Measurements from ENCODE around the gene CTBS. TPM values are rescaled to one million over a fixed set of nuclear protein-coding genes. Genes with fewer than 3 reads are reported as not detected.

The CTBS gene
- total and polyA plus RNA-seq, 2 of the 13 experiments (the other 11 are each of a cell fraction or from before 2014, with no cell fraction given): 4.7 to 12.4 TPM

GRCh38 chr1:84539972-84540371, 34.3 kb downstream of the CTBS start:
- intact Hi-C loops (cut with micrococcal nuclease; ENCODE audit: unreplicated experiment): loop anchor here (5.0 to 10.0 kb wide), 3 partner anchors 33 to 605 kb away; partner anchors contain the start of genes GNG5 and SPATA1
- H3K36me3 ChIP-seq (replicated peaks in 1 of 2; ENCODE audit: control insufficient read depth in 1 of 2, insufficient read depth in 2 of 2, low read length in 2 of 2): no peaks in the 10 kb centered on the region
- 92% methylated on average over 3 of the region's 3 CpGs for WGBS (ENCODE audit: low lambda C conversion rate)
- no peaks in the 10 kb centered on the region for H3K27me3 ChIP-seq (ENCODE audit: control insufficient read depth in 1 of 2, insufficient read depth in 2 of 2, low read length in 2 of 2)
- H3K9ac ChIP-seq (ENCODE audit: insufficient read depth, low read depth, low read length): no peak overlapping the region
- H3K4me1 ChIP-seq (ENCODE audit: insufficient read depth, low read length): no peaks in the 10 kb centered on the region
- no peak for ATAC-seq
- no TSS peak for BruUV-seq (replicated peaks)
- FAIRE-seq: no peak
- TF ChIP-seq ZNF335 (CRISPR knock-in tag; IDR thresholded peaks at IDR 0.05) (no peak), CBX1 (IDR thresholded peaks at IDR 0.05; ENCODE audit: low read depth) (no peak), JUN (CRISPR knock-in tag; IDR thresholded peaks at IDR 0.05) (no peak), BCL3 (CRISPR knock-in tag; IDR thresholded peaks at IDR 0.05) (no peak), POLR2AphosphoS2 (IDR thresholded peaks at IDR 0.05; ENCODE audit: low read depth, low read length) (no peak), NR3C1 (CRISPR knock-in tag; IDR thresholded peaks at IDR 0.05) (no peak), YY1 (IDR thresholded peaks at IDR 0.05; ENCODE audit: insufficient read depth, insufficient replicate concordance, low read depth, low read length) (no peak)
- TF ChIP-seq, protein P1, sequence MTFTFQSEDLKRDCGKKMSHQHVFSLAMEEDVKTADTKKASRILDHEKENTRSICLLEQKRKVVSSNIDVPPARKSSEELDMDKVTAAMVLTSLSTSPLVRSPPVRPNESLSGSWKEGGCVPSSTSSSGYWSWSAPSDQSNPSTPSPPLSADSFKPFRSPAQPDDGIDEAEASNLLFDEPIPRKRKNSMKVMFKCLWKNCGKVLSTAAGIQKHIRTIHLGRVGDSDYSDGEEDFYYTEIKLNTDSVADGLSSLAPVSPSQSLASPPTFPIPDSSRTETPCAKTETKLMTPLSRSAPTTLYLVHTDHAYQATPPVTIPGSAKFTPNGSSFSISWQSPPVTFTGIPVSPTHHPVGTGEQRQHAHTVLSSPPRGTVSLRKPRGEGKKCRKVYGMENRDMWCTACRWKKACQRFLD (CRISPR knock-in tag; IDR thresholded peaks at IDR 0.05; ENCODE audit: borderline replicate concordance): no peak
- TF ChIP-seq, protein P2, sequence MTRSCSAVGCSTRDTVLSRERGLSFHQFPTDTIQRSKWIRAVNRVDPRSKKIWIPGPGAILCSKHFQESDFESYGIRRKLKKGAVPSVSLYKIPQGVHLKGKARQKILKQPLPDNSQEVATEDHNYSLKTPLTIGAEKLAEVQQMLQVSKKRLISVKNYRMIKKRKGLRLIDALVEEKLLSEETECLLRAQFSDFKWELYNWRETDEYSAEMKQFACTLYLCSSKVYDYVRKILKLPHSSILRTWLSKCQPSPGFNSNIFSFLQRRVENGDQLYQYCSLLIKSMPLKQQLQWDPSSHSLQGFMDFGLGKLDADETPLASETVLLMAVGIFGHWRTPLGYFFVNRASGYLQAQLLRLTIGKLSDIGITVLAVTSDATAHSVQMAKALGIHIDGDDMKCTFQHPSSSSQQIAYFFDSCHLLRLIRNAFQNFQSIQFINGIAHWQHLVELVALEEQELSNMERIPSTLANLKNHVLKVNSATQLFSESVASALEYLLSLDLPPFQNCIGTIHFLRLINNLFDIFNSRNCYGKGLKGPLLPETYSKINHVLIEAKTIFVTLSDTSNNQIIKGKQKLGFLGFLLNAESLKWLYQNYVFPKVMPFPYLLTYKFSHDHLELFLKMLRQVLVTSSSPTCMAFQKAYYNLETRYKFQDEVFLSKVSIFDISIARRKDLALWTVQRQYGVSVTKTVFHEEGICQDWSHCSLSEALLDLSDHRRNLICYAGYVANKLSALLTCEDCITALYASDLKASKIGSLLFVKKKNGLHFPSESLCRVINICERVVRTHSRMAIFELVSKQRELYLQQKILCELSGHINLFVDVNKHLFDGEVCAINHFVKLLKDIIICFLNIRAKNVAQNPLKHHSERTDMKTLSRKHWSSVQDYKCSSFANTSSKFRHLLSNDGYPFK (CRISPR knock-in tag; IDR thresholded peaks at IDR 0.05; ENCODE audit: borderline replicate concordance): no peak
- TF ChIP-seq, protein P3, sequence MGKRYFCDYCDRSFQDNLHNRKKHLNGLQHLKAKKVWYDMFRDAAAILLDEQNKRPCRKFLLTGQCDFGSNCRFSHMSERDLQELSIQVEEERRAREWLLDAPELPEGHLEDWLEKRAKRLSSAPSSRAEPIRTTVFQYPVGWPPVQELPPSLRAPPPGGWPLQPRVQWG (CRISPR knock-in tag; IDR thresholded peaks at IDR 0.05; ENCODE audit: borderline replicate concordance, low read depth): no peak
- no peaks in the 10 kb centered on the region for H3K9me3 ChIP-seq (ENCODE audit: low read length)
- H4K20me1 ChIP-seq (ENCODE audit: insufficient read depth, low read length): no peaks in the 10 kb centered on the region
- CTCF ChIA-PET (ENCODE audit: low intra/inter-chr PET ratio, low total read pairs): no interaction called here
- no peak overlapping the region for H3K4me3 ChIP-seq (replicated peaks in 1 of 3; ENCODE audit: insufficient read depth in 1 of 3, low read depth in 2 of 3, low read length in 3 of 3)
- POLR2A ChIA-PET: no interaction called here
- in situ Hi-C loops (cut with HindIII; ENCODE audit: extremely low pct_ligation_motif_present, low pct_unique_long_range_greater_than_20kb): no loop called here
- H3K4me2 ChIP-seq (ENCODE audit: low read depth, low read length): no peak overlapping the region
- H2AFZ ChIP-seq (ENCODE audit: low read length): no peak overlapping the region
- H3K79me2 ChIP-seq (ENCODE audit: insufficient read depth, low read length): no peaks in the 10 kb centered on the region
- no peak overlapping the region for H3K27ac ChIP-seq (ENCODE audit: extremely low read length, insufficient read depth, low read length)
- no peak for DNase-seq (ENCODE audit: low spot score)

Measured in HepG2 (cell line).